ENCODE measurements around the gene AP3D1.
"Not testable (repeated sequence)": the region's sequence is repeated elsewhere in the genome, so short reads cannot be mapped to it uniquely, and the experiment has no call there.

The AP3D1 gene

DNA sequence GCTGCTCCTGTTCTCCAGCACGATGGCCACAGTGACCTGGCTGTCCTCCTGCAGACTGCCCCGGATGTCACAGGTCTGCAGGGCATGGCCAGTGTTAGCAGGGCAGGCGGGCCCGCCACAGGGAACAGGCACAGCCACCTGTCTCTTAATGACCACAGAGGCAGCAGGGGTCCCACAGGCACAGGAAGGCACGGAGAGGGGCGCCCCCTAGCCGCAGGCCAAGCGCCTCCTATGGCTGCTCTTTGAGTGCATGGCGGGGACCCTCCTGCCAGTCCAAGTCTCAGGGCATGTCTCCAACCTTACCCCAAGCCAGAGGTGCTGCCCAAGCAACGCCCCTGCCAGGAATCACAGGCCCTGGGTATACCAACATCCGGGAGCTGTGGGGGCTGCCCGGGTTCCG lies 40.5 kb downstream of the AP3D1 start:
- no peak for DNase-seq (ENCODE audit: low read depth)

DNA sequence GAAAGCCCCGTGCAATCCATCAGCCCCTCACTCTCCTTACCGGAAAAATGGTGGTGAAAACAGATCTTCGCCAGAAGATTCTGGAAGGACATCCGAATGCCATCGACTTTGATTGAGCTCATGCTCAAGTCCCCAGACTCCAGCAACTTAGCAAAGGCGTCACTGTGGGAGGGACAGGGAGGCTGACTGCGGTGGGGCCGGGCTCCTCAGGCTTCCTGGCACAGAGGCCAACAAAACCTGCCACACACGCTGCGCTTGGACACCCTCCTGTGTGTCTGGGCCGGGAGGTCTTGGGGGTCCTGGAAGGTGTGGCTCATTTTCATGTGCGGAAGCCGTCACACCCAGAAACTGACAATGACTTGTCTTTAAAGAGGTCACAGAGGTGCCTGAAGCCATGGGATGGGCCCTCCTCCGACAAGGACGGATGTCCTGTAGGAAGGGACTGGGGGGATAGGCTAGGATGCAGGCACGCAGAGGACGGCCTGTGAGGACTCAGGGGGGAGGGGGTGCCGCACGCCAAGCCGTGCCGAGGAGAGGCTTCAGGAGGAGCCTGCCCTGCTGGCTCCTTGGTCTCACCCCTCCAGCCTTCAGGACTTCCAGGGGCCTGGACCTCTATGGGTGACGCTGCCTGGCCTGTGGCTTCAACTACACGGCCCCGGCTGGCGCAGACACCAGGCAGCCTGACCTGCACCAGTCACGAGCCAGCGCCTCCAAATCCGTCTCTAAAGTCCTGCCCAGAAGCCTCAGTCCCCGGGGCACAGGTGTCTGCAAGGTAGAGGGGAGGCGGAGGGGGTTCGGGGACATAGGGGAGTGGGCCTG lies 42.1 kb downstream of the AP3D1 start:
- no peak for DNase-seq (ENCODE audit: low read depth)

- DNase-seq (ENCODE audit: low read depth) = no peak
These were observed 42.9 kb downstream of the AP3D1 start for GRCh38 chr19:2108251-2109016.

GRCh38 chr19:2103045-2103707 lies 48.2 kb downstream of the AP3D1 start:
- DNase-seq (ENCODE audit: low read depth) = no peak

DNA sequence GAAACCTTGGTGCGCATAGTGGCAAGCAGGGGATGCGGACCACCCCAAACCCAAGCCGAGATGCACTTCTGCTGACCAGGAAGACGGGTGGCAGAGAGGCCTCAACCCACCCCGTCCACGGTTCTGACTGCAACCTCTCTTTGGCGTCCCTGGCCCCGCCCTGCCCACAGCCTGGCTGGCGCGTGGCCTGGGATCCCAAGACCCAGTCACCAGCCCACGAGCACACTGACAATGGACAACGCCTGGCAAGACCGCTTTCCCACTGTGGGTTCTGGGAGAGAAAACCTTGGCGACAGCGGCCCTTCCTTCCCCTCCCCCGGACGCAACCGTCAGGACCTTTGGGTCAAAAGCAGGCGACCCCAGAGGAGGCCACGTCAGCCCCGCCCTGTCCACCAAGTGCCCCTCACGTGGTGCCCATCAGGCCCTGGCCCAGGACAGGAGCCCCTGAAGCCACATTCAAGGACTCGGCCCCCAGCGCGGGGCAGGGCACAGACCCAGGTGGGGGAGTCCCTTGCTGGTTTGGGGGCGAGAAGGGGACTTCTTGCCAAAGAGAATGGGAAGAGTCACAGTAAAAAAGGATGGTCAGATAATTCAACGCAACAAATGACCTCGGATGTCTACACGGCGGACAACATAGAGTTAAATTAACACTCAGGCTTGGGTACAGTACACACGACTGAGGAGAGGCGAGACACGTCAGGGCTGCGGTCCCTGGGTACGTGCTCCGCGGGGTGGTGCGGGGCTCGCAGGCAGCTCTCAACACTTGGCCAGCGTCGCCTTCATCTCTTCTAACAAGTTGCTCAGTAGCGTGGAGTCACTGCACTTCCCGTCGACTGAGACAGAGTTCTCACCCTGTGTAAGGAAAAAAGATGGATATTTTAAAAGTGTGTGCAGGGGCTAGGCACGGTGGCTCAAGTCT lies 49.7 kb downstream of the AP3D1 start:
- DNase-seq (ENCODE audit: low read depth) = no peak

DNA sequence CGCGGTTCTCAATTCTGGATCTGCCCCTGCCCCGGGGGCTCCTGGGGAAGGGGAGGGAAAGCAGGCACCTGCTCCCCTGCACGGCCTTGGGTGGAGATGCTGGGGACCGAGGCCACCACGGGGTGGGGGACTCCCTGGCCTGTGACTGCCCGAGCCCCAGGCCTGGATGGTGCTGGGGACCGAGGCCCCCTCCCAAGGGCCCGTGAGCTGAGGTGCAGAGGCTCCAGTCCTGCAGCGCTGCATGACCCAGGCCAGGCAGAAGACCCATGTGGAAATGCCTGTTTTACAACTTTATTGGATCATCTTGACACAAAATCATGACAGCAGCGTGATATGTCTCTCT lies 50.7 kb downstream of the AP3D1 start:
- no peak for DNase-seq (ENCODE audit: low read depth)

GRCh38 chr19:2099937-2100718 lies 51.2 kb downstream of the AP3D1 start:
- no peak for DNase-seq (ENCODE audit: low read depth)

GRCh38 chr19:2099054-2099501 lies 52.3 kb downstream of the AP3D1 start:
- no peak for DNase-seq (ENCODE audit: low read depth)

- no peak for DNase-seq (ENCODE audit: low read depth)
These were observed 53.5 kb downstream of the AP3D1 start for GRCh38 chr19:2097886-2098327.

- DNase-seq (ENCODE audit: low read depth) = no peak
These were observed 54.0 kb downstream of the AP3D1 start for GRCh38 chr19:2097203-2097885.

GRCh38 chr19:2096480-2097202 lies 54.7 kb downstream of the AP3D1 start, which contains the start of gene IZUMO4:
Gene IZUMO4 (plus strand): TSS chr19:2096915. CDS start chr19:2096946, 31 bp downstream.
- peak; percentile 96 for DNase-seq (ENCODE audit: low read depth)

DNA sequence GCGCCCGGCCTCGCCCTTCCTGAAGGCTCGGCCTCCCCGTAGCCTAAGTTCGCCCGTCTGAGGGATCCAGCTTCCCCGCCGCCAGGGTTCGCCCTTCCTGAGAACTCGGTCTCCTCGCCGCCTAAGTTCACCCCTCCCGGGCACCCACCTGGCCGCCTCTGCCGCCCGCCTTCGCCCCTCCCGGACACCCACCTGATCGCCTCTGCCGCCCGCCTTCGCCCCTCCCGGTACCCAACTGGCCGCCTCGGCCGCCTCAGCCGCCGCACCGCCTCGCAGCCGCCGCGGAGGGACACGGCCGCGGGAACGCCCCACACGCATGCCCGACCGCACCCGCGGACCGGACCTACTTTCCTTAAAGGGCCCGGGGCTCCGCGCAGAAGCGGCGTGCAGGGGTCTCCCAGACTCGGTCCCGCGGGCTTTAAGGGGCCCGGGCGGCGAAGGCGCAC lies 55.3 kb downstream of the AP3D1 start, which contains the start of gene MOB3A:
Gene MOB3A, minus strand, starts transcription at position 293 of the 446 bp plus-strand sequence. CDS start 17,766 bp downstream, outside the sequence.
- DNase-seq (ENCODE audit: low read depth) = no peak

DNA sequence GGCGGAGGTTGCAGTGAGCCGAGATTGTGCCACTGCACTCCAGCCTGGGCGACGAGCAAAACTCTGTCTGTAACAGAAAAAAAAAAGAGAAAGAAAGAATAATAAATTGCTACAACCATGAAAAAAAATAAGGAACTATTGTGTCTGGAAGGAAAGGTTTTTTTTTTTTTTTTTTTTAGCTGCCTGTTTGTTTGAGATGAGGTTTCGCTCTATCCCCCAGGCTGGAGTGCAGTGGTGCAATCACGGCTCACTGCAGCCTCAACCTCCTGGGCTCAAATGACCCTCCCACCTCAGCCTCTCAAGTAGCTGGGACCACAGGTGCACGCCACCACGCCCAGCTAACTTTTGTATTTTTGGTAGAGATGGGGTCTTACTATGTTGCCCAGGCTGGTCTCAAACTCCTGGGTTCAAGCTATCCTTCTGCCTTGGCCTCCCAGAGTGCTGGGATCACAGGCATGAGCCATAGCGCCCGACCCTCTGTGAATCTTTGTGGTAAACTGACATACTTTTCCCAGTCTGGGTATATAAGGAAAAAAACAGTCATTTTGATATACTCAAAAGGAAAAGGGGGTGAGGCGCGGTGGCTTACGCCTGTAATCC lies 59.3 kb downstream of the AP3D1 start:
- not testable (repeated sequence) for DNase-seq (ENCODE audit: low read depth)

DNA sequence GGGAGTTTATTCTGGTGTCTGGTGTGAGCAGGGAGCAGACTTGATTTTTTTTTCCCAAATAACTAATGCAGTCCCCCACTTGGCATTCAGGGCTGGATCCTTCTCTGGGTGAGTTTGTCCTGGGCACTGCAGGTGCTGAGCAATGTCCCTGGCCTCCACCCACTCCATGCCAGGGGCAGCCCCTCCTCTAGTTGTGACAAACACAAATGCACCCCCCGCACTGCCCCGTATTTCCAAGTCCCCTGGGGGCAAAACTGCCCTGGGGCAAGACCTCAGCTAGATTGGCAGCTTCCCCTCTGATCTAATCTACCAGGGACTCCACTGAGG lies 61.7 kb downstream of the AP3D1 start:
- no peak for DNase-seq (ENCODE audit: low read depth)

- DNase-seq (ENCODE audit: low read depth) = no peak
These were observed 62.2 kb downstream of the AP3D1 start for GRCh38 chr19:2089001-2089711.

- DNase-seq (ENCODE audit: low read depth) = no peak
These were observed 63.7 kb downstream of the AP3D1 start for GRCh38 chr19:2087621-2088100.

DNA sequence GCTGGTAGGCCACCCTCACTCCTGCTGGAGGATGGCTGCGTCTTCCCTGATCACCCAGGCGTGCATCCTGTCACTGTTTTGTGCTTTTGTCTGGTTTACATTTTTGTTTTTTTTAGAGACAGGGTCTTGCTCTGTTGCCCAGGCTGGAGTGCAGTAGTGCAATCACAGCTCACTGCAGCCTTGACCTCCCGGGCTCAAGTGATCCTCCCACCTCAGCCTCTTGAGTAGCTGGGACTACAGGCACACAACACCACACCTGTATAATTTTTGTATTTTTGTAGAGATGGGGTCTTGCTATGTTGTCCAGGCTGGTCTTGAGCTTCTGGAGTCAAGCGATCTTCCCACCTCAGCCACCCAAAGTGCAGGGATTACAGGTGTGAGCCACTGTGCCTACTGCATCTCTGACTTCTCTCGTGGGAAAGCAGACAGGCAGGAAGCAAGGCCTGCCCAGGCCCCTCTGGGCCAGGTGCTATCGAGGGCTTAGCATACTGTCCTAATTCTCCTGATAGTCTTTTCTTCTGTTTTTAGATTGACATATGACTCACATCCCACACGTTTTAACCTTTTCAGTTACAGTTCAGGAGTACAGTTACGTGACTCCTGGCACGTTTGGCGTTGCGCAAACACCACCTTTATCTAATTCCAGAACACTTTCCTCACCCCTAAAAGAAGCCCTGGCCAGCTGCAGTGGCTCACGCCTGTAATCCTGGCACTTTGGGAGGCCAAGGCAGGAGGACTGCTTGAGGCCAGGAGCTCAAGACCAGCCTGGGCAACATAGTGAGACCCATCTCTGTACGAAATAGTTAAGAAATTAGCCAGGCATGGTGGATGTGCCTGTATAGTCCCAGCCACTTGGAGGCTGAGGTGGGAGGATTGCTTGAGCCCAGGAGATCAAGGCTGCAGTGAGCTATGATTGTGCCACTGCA lies 64.4 kb downstream of the AP3D1 start:
- not testable (repeated sequence) for DNase-seq (ENCODE audit: low read depth)
